Measurements from ENCODE around the gene C2CD2L. TPM values are rescaled to one million over a fixed set of nuclear protein-coding genes. Genes with fewer than 3 reads are reported as not detected.

The C2CD2L gene
- total RNA-seq, 1 experiment from 2014 or later, result 13.5 TPM

- CTCF ChIA-PET, result no interaction called here
- H3K27me3 Mint-ChIP-seq (ENCODE audit: insufficient read depth, unreplicated experiment), result no peaks in the 10 kb centered on the region
- TF ChIP-seq CTCF (IDR thresholded peaks at IDR 0.05; ENCODE audit: unreplicated experiment), result no peak
- intact Hi-C loops (cut with micrococcal nuclease), result no loop called here
- DNase-seq (ENCODE audit: unreplicated experiment), result no peak
- no TSS peak for BruUV-seq (replicated peaks)
- H3K36me3 Mint-ChIP-seq (ENCODE audit: insufficient read depth, unreplicated experiment), result peaks cover 42% of the 10 kb centered on the region
- H3K9me3 Mint-ChIP-seq (ENCODE audit: unreplicated experiment), result no peaks in the 10 kb centered on the region
- POLR2A ChIA-PET, result interaction anchor here (0.7 kb wide), 1 partner anchor 15 kb away, joined by 3 read pairs; the partner anchor contains the start of gene DPAGT1
- peaks cover 15% of the 10 kb centered on the region for H3K4me1 Mint-ChIP-seq (ENCODE audit: insufficient read depth, unreplicated experiment)
- no peak overlapping the region for H3K4me3 Mint-ChIP-seq (ENCODE audit: unreplicated experiment)
- H3K27ac Mint-ChIP-seq (ENCODE audit: low read depth, unreplicated experiment), result no peak overlapping the region
Measured at GRCh38 chr11:119116601-119117000, 9.5 kb downstream of the C2CD2L start.

- CTCF ChIA-PET, result interaction anchor here (0.6 kb wide), 1 partner anchor 26 kb away, joined by 3 read pairs; no protein-coding TSS in a partner anchor
- POLR2A ChIA-PET, result no interaction called here
Measured at GRCh38 chr11:119117004-119117706, 10.0 kb downstream of the C2CD2L start.

GRCh38 chr11:119118227-119118626 lies 11.1 kb downstream of the C2CD2L start:
- no TSS peak for BruUV-seq (replicated peaks)
- Mint-ChIP-seq H3K4me3 (ENCODE audit: unreplicated experiment) (no peak overlapping the region), H3K27ac (ENCODE audit: low read depth, unreplicated experiment) (no peak overlapping the region), H3K9me3 (ENCODE audit: unreplicated experiment) (no peaks in the 10 kb centered on the region), H3K36me3 (ENCODE audit: insufficient read depth, unreplicated experiment) (peaks cover 37% of the 10 kb centered on the region), H3K27me3 (ENCODE audit: insufficient read depth, unreplicated experiment) (no peaks in the 10 kb centered on the region), H3K4me1 (ENCODE audit: insufficient read depth, unreplicated experiment) (peaks cover 25% of the 10 kb centered on the region)
- CTCF ChIA-PET, result interaction anchor here (0.6 to 1.3 kb wide), 5 partner anchors 8 to 78 kb away, joined by 3 to 5 read pairs (median 3); no protein-coding TSS in a partner anchor
- DNase-seq (ENCODE audit: unreplicated experiment), result no peak
- POLR2A ChIA-PET, result interaction anchor here (0.6 to 6.7 kb wide), 5 partner anchors 13 to 121 kb away, joined by 3 to 149 read pairs (median 3); partner anchors contain the start of genes C2CD2L and DPAGT1
- TF ChIP-seq CTCF (IDR thresholded peaks at IDR 0.05; ENCODE audit: unreplicated experiment), result no peak
- intact Hi-C loops (cut with micrococcal nuclease), result no loop called here

More at GRCh38 chr11:119117004-119117706, 10.0 kb downstream of the C2CD2L start:
- peaks cover 20% of the 10 kb centered on the region for H3K4me1 Mint-ChIP-seq (ENCODE audit: insufficient read depth, unreplicated experiment)
- H3K9me3 Mint-ChIP-seq (ENCODE audit: unreplicated experiment), result no peaks in the 10 kb centered on the region
- intact Hi-C loops (cut with micrococcal nuclease), result no loop called here
- no peak for DNase-seq (ENCODE audit: unreplicated experiment)
- H3K27ac Mint-ChIP-seq (ENCODE audit: low read depth, unreplicated experiment), result no peak overlapping the region
- no peak overlapping the region for H3K4me3 Mint-ChIP-seq (ENCODE audit: unreplicated experiment)
- no peak for TF ChIP-seq CTCF (IDR thresholded peaks at IDR 0.05; ENCODE audit: unreplicated experiment)
- no peaks in the 10 kb centered on the region for H3K27me3 Mint-ChIP-seq (ENCODE audit: insufficient read depth, unreplicated experiment)
- H3K36me3 Mint-ChIP-seq (ENCODE audit: insufficient read depth, unreplicated experiment), result peaks cover 36% of the 10 kb centered on the region
- no TSS peak for BruUV-seq (replicated peaks)

GRCh38 chr11:119118946-119119345 lies 11.8 kb downstream of the C2CD2L start:
- H3K27ac Mint-ChIP-seq (ENCODE audit: low read depth, unreplicated experiment), result no peak overlapping the region
- ChIA-PET POLR2A (interaction anchor here (0.6 to 6.7 kb wide), 5 partner anchors 13 to 121 kb away, joined by 3 to 149 read pairs (median 3); partner anchors contain the start of genes C2CD2L and DPAGT1), CTCF (interaction anchor here (0.6 to 1.3 kb wide), 5 partner anchors 9 to 78 kb away, joined by 3 to 5 read pairs (median 3); partner anchors contain the start of gene DPAGT1)
- H3K9me3 Mint-ChIP-seq (ENCODE audit: unreplicated experiment), result no peaks in the 10 kb centered on the region
- no peak for TF ChIP-seq CTCF (IDR thresholded peaks at IDR 0.05; ENCODE audit: unreplicated experiment)
- H3K27me3 Mint-ChIP-seq (ENCODE audit: insufficient read depth, unreplicated experiment), result no peaks in the 10 kb centered on the region
- DNase-seq (ENCODE audit: unreplicated experiment), result no peak
- peaks cover 25% of the 10 kb centered on the region for H3K4me1 Mint-ChIP-seq (ENCODE audit: insufficient read depth, unreplicated experiment)
- BruUV-seq (replicated peaks), result no TSS peak
- intact Hi-C loops (cut with micrococcal nuclease), result no loop called here
- peaks cover 36% of the 10 kb centered on the region for H3K36me3 Mint-ChIP-seq (ENCODE audit: insufficient read depth, unreplicated experiment)
- H3K4me3 Mint-ChIP-seq (ENCODE audit: unreplicated experiment), result no peak overlapping the region

Measured in MCF 10A (cell line).